ENCODE data around the gene LRCH4. TPM values are rescaled to one million over a fixed set of nuclear protein-coding genes. Genes with fewer than 3 reads are reported as not detected.

The LRCH4 gene
- total and polyA plus RNA-seq, 2 of the 13 experiments (the other 11 are each of a cell fraction or from before 2014, with no cell fraction given) = 7.0 to 9.3 TPM

DNA sequence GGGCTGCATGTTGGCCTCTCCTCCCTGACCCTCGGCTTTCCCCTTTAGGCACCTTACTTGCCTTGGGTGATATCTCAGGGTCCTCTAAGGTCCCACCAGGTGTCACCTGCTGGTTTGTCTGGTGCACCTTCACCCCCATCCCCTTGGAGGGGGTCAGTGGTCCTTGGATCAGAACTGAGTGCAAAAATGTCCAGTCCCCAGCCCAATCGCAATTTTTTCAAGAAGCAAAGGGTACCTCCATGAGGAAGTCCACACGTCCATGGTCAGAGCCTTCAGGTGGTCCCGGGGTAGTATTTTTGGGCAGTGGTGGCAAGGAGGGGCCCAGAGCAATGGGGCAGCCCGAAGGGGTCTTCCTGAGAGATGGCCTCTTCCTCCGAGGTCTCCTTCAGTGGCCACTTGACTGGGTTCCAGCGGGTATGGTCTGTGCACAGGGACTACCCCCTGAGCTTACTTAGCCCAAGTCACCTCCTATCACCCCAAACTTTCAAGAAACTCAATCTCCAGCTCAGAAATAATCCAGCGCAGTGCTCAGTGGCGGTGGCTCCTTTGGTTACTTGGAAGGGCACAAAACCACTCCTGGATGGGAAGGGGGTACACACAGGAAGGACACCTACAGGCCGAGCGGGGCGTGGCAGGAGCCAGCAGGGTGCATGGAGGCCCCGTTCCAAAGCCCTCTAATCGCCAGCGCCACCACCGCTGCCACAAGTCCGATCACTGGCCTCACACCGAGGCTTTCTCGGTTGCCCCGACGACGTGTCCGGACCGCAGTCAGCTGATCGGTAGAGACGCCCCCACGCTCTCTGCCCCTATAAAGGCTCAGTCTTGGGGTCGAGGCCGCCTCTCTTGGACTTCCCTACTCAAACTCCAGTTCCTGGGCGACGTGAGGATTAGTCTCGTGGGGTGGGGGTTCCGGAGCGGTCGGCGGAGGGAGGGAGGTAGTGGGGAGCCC is 16.8 kb downstream of the LRCH4 start (continued):
- TF ChIP-seq ZNF850 (CRISPR knock-in tag; conservative IDR thresholded peaks at IDR 0.05) = 0 out of 2 replicates have a peak, but pooled peaks have one; percentile 53
- peak; percentile 96; the same call in 2 of the 3 replicates for TF ChIP-seq MXI1 (IDR thresholded peaks at IDR 0.05; ENCODE audit: borderline replicate concordance, low read depth, low read length)
- no peak for TF ChIP-seq ZNF225 (CRISPR knock-in tag; IDR thresholded peaks at IDR 0.05)
- TF ChIP-seq EED (CRISPR knock-in tag; IDR thresholded peaks at IDR 0.05) = peak; percentile 3; the same call in 1 of the 2 replicates
- no peak for TF ChIP-seq ZNF234 (CRISPR knock-in tag; conservative IDR thresholded peaks at IDR 0.05)
- TF ChIP-seq SP1 (IDR thresholded peaks at IDR 0.05) = no peak
- peak; percentile 53; the same call in 1 of the 2 replicates for TF ChIP-seq SP1 (CRISPR knock-in tag; IDR thresholded peaks at IDR 0.05)
- no peak for TF ChIP-seq DMTF1 (CRISPR knock-in tag; IDR thresholded peaks at IDR 0.05)
- TF ChIP-seq PHB2 (IDR thresholded peaks at IDR 0.05; ENCODE audit: partially characterized antibody) = no peak
- TF ChIP-seq PRMT3 (CRISPR knock-in tag; IDR thresholded peaks at IDR 0.05; ENCODE audit: borderline replicate concordance, low read depth) = no peak
- TF ChIP-seq ZNF562 (CRISPR knock-in tag; IDR thresholded peaks at IDR 0.05; ENCODE audit: borderline replicate concordance) = no peak
- TF ChIP-seq, protein P1, sequence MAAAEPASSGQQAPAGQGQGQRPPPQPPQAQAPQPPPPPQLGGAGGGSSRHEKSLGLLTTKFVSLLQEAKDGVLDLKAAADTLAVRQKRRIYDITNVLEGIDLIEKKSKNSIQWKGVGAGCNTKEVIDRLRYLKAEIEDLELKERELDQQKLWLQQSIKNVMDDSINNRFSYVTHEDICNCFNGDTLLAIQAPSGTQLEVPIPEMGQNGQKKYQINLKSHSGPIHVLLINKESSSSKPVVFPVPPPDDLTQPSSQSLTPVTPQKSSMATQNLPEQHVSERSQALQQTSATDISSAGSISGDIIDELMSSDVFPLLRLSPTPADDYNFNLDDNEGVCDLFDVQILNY (CRISPR knock-in tag; conservative IDR thresholded peaks at IDR 0.05) = no peak
- no peak for TF ChIP-seq FLYWCH1 (CRISPR knock-in tag; IDR thresholded peaks at IDR 0.05)
- TF ChIP-seq GLI4 (CRISPR knock-in tag; IDR thresholded peaks at IDR 0.05; ENCODE audit: borderline replicate concordance) = no peak
- TF ChIP-seq MATR3 (CRISPR knock-in tag; IDR thresholded peaks at IDR 0.05) = no peak
- TF ChIP-seq, protein P2, sequence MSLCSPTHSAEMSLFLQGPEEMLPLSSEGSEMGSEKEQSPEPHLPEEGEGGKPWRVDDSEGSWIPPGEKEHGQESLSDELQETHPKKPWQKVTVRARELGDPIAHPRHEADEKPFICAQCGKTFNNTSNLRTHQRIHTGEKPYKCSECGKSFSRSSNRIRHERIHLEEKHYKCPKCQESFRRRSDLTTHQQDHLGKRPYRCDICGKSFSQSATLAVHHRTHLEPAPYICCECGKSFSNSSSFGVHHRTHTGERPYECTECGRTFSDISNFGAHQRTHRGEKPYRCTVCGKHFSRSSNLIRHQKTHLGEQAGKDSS (CRISPR knock-in tag; IDR thresholded peaks at IDR 0.05; ENCODE audit: borderline replicate concordance, low read depth) = peak; percentile 97
- TF ChIP-seq SOX6 (IDR thresholded peaks at IDR 0.05) = no peak
- 0 out of 2 replicates have a peak, but pooled peaks have one; percentile 58 for TF ChIP-seq SOX6 (CRISPR knock-in tag; IDR thresholded peaks at IDR 0.05)
- no peak for TF ChIP-seq THAP8 (CRISPR knock-in tag; IDR thresholded peaks at IDR 0.05; ENCODE audit: borderline replicate concordance)
- TF ChIP-seq SOX5 (CRISPR knock-in tag; IDR thresholded peaks at IDR 0.05; ENCODE audit: borderline replicate concordance) = no peak; the same call in none of the 2 replicates
- peak; percentile 90; the same call in 1 of the 2 replicates for TF ChIP-seq ZBTB8A (CRISPR knock-in tag; IDR thresholded peaks at IDR 0.05; ENCODE audit: borderline replicate concordance, low read depth)
- TF ChIP-seq MAFF (IDR thresholded peaks at IDR 0.05; ENCODE audit: low read depth, low read length) = no peak
- TF ChIP-seq SP2 (CRISPR knock-in tag; IDR thresholded peaks at IDR 0.05) = no peak
- peak; percentile 82 for TF ChIP-seq SALL1 (CRISPR knock-in tag; IDR thresholded peaks at IDR 0.05)
- no peak for TF ChIP-seq ZNF382 (CRISPR knock-in tag; IDR thresholded peaks at IDR 0.05; ENCODE audit: borderline replicate concordance)
- no peak for TF ChIP-seq FOXK1 (CRISPR knock-in tag; IDR thresholded peaks at IDR 0.05; ENCODE audit: borderline replicate concordance, low read depth)

All from HepG2 (cell line).